M059J (cell line): ENCODE data around the gene ADIPOR1. TPM values are rescaled to one million over a fixed set of nuclear protein-coding genes. Genes with fewer than 3 reads are reported as not detected.
"Not testable (repeated sequence)": the region's sequence is repeated elsewhere in the genome, so short reads cannot be mapped to it uniquely, and the experiment has no call there.

Source experiments
- DNase-seq: peaks from one replicate; pipeline ENCODE4 v3.0.0-alpha.2; 2012; ENCODE audit warnings: low read depth
- total RNA-seq: library from RNA; depleted of rRNA; stranded (reverse); fragments of >200 nt; shearing (Covaris generic); gene quantifications from 2 replicates; pipeline ENCODE4 v1.2.3, GENCODE V29; 2014; rRNA removed

The ADIPOR1 gene
- total RNA-seq, 1 experiment from 2014 or later: 150 TPM

DNA sequence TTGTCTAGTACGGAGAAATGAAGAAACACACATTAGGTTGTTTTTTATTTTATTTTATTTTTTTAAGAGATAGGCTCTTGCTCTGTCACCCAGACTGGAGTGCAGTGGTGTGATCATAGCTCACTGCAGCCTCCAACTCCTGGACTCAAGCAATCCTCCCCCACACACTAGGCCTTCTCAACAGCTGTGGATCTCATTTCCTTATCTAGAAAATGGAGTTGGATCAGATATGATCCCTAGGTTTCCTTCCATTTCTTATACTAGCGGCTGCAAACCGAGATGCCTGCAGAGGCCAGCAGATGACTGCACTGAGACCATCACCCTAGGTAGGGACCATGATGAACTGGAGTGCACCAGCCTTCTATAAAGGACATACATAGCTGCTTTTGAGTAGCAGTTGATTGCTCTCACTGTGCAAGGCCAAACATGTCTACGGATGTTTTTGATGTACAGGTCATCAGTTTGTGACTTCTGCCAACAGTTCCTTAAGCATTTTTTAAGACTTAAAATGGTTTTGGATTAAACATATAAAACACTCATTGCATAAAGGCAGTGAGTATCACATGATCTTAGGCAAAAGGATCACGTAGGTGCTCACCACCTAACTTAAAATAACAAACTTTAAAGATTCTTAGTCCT, 19.7 kb downstream of the ADIPOR1 start:
- DNase-seq: no peak

DNA sequence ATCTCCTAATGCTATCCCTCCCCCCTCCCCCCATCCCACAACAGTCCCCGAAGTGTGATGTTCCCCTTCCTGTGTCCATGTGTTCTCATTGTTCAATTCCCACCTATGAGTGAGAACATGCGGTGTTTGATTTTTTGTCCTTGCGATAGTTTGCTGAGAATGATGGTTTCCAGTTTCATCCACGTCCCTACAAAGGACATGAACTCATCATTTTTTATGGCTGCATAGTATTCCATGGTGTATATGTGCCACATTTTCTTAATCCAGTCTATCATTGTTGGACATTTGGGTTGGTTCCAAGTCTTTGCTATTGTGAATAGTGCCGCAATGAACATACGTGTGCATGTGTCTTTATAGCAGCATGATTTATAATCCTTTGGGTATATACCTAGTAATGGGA, 21.7 kb downstream of the ADIPOR1 start:
- DNase-seq: not testable (repeated sequence)

DNA sequence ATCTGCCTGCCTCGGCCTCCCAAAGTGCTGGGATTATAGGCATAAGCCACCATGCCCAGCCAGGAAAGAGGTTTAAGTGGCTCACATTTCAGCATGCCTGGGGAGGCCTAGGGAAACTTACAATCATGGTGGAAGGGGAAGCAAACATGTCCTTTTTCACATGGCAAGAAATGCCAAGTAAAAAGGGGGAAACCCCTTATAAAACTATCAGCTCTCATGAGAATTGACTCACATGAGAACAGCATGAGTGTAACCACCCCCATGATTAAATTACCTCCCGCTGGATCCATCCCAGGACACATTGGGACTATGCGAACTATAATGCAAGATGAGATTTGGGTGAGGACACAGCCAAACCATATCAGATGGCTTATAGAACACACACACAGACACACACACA, 22.3 kb downstream of the ADIPOR1 start:
- no peak for DNase-seq

DNA sequence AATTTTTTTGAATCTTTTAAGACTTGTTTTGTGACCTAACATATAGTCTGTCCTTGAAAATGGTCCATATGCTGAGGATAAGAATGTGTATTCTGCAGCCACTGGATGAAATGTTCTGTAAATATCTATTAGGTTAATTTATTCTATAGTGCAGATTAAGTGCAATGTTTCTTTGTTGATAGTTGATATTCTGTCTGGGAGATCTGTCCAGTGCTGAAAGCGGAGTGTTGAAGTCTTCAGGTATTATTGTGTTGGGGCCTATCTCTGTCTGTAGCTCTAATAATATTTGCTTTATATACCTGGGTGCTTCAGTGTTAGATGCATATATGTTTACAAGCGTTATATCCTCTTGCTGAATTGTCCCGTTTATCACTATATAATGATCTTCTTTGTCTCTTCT, 23.4 kb downstream of the ADIPOR1 start:
- no peak for DNase-seq

DNA sequence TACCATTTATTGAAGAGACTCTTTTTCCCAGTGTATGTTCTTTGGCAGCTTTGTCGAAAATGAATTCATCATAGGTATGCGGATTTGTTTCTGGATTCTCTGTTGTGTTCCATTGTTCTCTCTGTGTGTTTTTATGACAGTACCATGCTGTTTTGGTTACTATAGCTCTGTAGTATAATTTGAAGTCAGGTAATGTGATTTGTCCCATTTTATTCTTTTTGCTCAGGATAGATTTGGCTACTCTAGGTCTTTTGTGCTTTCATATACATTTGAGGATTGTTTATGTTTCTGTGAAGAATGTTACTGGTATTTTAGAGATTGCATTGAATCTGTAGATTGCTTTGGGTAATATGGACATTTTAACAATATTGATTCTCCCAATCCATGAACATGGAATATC, 25.6 kb downstream of the ADIPOR1 start:
- no peak for DNase-seq

DNA sequence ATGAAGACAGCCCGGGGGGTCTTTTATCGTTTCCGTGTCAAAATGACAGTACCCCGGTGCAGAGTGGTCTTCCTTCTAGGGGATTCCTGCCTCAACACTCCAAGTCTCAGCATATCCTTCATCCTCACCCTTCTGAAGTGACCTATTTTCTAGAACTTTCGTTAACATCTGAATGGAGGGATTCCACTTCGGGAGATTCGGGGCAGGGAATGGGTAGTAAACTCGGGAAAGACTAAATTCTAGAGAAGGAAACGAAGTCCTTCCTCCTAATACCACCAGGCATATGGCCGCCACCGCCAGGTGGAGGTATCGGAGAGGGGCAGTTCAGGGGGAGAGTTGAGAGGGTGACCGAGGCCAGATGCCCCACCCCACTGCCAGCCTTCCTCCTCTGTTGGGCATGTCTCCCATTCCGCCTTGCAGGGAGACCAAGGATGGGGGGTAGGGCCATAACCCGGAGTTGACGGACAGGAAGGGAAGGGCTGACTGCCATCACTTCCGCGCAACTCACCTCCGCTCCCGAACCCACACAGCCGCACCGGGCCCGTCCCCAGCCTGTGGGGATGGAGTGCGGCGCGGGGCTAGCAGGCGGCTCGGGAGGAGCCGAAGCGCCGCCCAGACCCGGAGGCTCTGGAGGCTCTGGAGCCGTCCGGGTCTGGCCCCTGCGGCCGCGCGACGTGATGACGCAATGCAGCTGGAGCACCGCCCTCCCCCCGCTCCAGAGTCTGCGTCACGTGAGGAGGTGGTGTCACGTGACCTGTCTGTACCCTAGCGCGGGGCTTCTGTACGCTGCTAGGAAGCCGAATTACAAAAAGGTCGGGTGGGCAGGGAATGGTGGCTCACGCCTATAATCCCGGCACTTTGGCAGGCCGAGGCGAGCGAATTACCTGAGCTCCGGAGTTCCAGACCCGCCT, 31.3 kb downstream of the ADIPOR1 start, which contains the start of gene KLHL12:
Gene KLHL12 (minus strand): TSS at position 654 of the 911 bp plus-strand sequence. CDS start 2,072 bp downstream, outside the sequence.
- DNase-seq: peak; percentile 95

DNA sequence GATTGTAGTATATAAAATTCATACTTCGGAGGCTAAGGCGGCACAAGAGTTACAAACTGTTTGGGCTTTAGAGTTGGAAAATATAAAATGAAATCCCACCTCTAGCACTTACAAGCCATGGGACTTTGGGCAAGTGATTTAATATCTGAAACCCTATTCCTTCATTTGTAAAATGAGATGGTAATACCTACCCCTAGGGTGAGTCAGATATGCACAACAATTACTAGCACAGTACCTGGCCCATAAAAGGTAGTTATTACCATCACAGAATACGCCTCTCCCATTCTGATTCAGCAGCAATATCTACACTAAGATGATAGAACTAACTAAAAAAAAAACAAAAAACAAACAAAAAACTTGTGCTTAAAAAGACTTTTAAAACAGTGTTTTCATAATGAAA, 34.6 kb downstream of the ADIPOR1 start:
- no peak for DNase-seq

DNA sequence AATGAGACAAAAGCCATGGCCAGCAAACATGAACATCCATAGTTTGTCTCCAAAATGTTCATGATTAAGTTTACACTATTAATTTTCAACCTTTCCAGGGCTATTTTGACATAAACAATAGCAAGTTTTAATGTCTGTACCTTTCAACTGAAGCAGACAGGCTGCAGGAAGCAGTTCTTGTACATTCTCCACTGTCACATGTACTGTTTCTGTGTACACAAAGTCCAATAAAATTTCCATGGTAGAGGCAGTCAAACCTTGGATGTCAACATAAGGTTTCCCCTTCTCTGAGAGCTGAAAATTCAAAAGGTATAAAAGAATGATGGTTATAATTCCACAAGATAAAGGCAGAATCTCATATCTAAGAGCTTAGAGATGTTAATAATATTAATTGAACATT, 38.5 kb downstream of the ADIPOR1 start:
- no peak for DNase-seq

DNA sequence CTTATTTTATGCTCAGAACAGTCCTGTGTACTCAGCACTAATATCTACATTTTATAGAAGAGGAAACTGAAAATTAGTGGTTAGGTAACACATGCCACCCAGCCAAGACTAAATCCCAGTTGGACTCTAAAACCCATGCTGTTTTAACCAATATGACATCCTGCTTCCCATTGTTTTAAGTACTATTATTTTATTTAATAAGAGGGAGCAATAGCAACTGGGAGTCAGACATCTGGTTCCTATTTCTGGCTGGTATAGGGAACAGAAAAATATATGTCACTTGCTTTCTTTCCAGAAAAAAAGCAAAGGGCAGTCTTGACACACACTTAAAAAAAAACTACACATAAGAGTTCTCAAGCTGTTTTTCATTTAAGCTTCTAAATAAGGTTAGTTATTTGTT, 43.0 kb downstream of the ADIPOR1 start:
- DNase-seq: no peak

DNA sequence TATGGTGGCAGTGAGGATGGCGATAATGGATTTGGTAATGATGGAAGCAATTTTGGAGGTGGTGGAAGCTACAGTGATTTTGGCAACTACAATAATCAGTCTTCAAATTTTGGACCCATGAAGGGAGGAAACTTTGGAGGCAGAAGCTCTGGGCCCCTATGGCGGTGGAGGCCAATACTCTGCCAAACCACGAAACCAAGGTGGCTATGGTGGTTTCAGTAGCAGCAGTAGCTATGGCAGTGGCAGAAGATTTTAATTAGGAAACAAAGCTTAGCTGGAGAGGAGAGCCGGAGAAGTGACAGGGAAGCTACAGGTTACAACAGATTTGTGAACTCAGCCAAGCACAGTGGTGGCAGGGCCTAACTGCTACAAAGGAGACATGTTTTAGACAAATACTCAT, 45.6 kb downstream of the ADIPOR1 start:
- DNase-seq: not testable (repeated sequence)

DNA sequence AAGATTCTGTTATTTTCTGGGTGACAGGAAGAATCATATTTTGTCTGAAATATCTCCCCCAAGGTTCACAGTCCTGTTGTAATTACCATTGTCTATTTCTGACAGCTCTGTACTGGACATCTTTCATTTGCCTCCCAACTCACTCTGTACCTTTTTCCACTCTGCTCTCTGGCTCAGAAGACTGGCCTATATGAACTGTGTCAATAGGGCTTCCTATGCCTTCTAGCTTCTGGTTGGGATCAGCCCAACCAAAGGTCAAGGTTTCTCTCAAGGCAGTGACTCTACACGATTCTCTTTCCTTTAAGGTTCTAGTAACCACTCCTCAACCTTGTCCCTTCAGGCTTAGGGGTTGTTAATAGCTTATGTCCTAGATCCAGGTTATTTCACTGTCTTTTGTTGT, 48.6 kb downstream of the ADIPOR1 start:
- DNase-seq: no peak

DNA sequence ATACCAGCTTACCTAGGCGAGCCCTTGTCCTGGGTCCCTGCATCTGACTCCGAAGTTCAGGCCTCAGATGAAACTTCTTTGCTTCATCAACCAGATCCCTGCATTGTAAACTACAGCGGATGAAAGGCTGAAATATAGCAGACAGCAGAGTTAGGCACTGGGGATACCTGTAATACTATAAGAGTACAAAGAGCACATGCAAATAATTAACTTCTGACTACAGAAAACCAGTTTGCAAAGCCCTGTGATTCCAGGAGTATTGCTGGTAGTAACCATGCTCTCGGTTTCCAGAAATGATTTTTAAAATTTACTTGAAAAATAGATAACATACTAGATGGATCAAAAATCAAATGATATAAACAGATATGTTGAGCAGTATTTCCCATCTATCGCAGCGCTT, 49.1 kb downstream of the ADIPOR1 start:
- DNase-seq: no peak

DNA sequence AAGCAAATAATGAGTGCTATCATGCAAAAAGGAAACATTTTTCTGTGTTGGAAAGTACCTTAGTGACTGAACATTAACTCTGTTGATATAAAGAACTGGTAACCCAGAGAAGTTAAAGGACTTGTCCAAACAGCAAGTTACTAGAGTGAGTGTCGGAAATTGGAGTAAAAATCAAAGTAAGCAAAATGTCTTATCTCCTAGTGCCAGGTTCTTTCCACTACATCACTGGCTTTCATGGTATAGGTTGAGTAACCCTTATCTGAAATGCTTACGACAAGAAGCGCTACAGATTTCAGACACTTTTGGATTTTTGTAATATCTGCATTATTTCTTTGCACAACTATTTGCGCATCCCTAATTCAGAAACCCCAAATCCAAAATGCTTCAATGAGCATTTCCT, 52.8 kb downstream of the ADIPOR1 start:
- no peak for DNase-seq

DNA sequence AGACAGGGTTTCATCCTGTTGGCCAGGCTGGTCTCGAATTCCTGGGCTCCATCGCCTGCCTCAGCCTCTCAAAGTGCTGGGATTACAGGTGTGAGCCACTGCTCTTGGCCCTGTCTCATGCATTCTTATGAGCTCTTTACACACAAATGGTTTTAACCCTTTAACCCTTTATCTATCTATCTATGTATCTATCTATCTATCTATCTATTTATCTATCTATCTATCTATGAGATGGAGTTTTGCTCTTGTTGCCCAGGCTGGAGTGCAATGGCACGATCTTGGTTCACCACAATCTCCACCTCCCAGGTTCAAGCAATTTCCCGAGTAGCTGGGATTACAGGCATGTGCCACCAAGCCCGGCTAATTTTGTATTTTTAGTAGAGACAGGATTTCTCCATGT, 54.3 kb downstream of the ADIPOR1 start:
- not testable (repeated sequence) for DNase-seq

DNA sequence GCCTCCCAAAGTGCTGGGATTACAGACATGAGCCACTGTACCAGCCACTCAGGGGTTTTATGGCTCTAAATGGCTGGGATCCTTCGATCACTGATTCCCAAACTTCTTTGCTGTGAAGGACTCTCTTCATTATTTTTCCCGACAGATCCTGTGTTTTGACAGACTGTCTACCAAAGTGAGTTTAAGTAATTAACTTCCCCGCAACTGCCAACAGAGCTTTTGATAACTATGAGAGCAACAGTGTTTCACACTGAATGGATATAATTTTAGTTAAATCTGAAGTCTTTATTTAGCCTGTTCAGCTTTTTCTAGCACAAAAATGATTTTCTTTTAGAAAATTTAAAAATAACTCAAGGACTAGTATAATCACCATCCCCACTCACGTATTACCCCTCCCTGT, 56.6 kb downstream of the ADIPOR1 start:
- no peak for DNase-seq

DNA sequence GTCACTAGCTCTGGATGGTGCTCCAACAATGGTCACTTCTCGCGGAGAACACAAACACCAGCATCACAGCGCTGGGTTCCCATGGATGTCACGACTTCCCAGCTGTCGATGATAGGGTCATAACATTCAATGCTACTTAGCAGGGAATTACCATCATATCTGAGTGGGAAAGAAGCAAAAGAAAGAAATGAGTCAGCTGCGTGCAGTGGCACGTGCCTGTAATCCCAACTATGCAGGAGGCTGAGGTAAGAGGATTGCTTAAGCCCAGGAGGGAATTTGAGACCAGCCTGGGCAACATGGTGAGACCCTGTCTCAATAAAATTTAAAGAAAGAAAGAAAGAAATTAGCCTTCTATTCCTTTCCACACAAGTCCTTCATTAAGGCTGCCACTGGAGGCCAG, 65.6 kb downstream of the ADIPOR1 start:
- no peak for DNase-seq

Other genes starting within 250 kb of the ADIPOR1 start
- gene SYT2, start 247.9 kb downstream of the ADIPOR1 start, total RNA-seq: not detected in 2 replicates
- gene KDM5B, start 149.9 kb downstream of the ADIPOR1 start, total RNA-seq: 47.0 and 61.0 TPM in 2 replicates
- 0.69 TPM in 1 of 2 replicates, not detected in the other for gene PCAT6, start 147.4 kb downstream of the ADIPOR1 start, total RNA-seq
- gene RABIF, start 69.2 kb downstream of the ADIPOR1 start, total RNA-seq: 10.0 and 11.7 TPM in 2 replicates
- 26.3 and 26.4 TPM in 2 replicates for gene KLHL12, start 31.1 kb downstream of the ADIPOR1 start, total RNA-seq
- gene CYB5R1, start 8.9 kb upstream of the ADIPOR1 start, total RNA-seq: 34.8 and 46.5 TPM in 2 replicates
- gene TMEM183A, start 49.1 kb upstream of the ADIPOR1 start, total RNA-seq: 84.6 and 99.6 TPM in 2 replicates
- 2.5 and 12.1 TPM in 2 replicates for gene PPFIA4, start 68.2 kb upstream of the ADIPOR1 start, total RNA-seq
- not detected in 2 replicates for gene MYOG, start 127.7 kb upstream of the ADIPOR1 start, total RNA-seq
- 1.6 and 5.6 TPM in 2 replicates for gene ADORA1, start 169.4 kb upstream of the ADIPOR1 start, total RNA-seq
- not detected in 2 replicates for gene MYBPH, start 217.5 kb upstream of the ADIPOR1 start, total RNA-seq
- gene CHI3L1, start 228.4 kb upstream of the ADIPOR1 start, total RNA-seq: not detected in 2 replicates